ENCODE data around the gene DISC1.

- TF ChIP-seq POLR2A (IDR thresholded peaks at IDR 0.05) (no peak), CTCF (IDR thresholded peaks at IDR 0.05) (no peak)
Observed at GRCh38 chr1:231611111-231611510, 15.5 kb upstream of the DISC1 start.

All from uterus (tissue), 2 donors.